Calu3 (cell line): Measurements from ENCODE around the gene ERAP2. TPM values are rescaled to one million over a fixed set of nuclear protein-coding genes. Genes with fewer than 3 reads are reported as not detected.

ENCODE experiments used
- BruUV-seq: library from RNA; stranded (reverse); fragments of 400-500 nt; replicated peaks from 2 replicates; lab custom pipeline; 2021; lab: Mats Ljungman, UMichigan
- CTCF ChIA-PET: fragments of 300-600 bp; sonication (Branson Sonifier 250); formaldehyde crosslinking; loops from one replicate; lab custom pipeline; 2022; ENCODE audit warnings: antibody characterized with exemption; lab: Charles Lee
- DNase-seq: peaks from one replicate; pipeline ENCODE4 v3.0.0; 2022
- H3K27ac Mint-ChIP-seq: one replicate; pipeline ENCODE4 v1.8.0; 2022; ENCODE audit warnings: mixed read lengths; ENCODE audit not compliant: unreplicated experiment
- H3K27me3 Mint-ChIP-seq: one replicate; pipeline ENCODE4 v1.8.0; 2022; ENCODE audit warnings: mixed read lengths; ENCODE audit not compliant: unreplicated experiment
- H3K36me3 Mint-ChIP-seq: one replicate; pipeline ENCODE4 v1.8.0; 2022; ENCODE audit warnings: mild to moderate bottlenecking, moderate library complexity, mixed read lengths; ENCODE audit not compliant: insufficient read depth, unreplicated experiment
- H3K4me1 Mint-ChIP-seq: one replicate; pipeline ENCODE4 v1.8.0; 2022; ENCODE audit warnings: mild to moderate bottlenecking, low read depth, mixed read lengths; ENCODE audit not compliant: unreplicated experiment
- H3K4me3 Mint-ChIP-seq: one replicate; pipeline ENCODE4 v1.8.0; 2022; ENCODE audit warnings: mild to moderate bottlenecking, low read depth, moderate library complexity, mixed read lengths; ENCODE audit not compliant: unreplicated experiment
- H3K9me3 Mint-ChIP-seq: one replicate; pipeline ENCODE4 v1.8.0; 2022; ENCODE audit warnings: low read depth, mixed read lengths; ENCODE audit not compliant: unreplicated experiment
- CTCF ChIP-seq: fragments of 200-600 bp; IDR thresholded peaks from one replicate; pipeline ENCODE4 v1.8.0; 2022; ENCODE audit warnings: antibody characterized with exemption; ENCODE audit not compliant: unreplicated experiment
- intact Hi-C: fragments of 100-400 bp; cut with micrococcal nuclease; formaldehyde crosslinking; loops from one replicate; pipeline ENCODE4 v1.10.0; 2022; ENCODE audit not compliant: unreplicated experiment
- total RNA-seq: library from RNA; stranded (reverse); gene quantifications from 2 replicates; pipeline ENCODE4 v1.2.3, GENCODE V29; 2022

Gene ERAP2
- total RNA-seq, 1 experiment from 2014 or later = 67.7 TPM

GRCh38 chr5:96946381-96946780 lies 70.1 kb downstream of the ERAP2 start:
- Mint-ChIP-seq H3K4me1 (peaks cover 28% of the 10 kb centered on the region), H3K9me3 (no peaks in the 10 kb centered on the region), H3K36me3 (peaks cover 6% of the 10 kb centered on the region), H3K27ac (peak overlapping the region; percentile 3), H3K27me3 (no peaks in the 10 kb centered on the region), H3K4me3 (no peak overlapping the region)
- DNase-seq = no peak
- CTCF ChIA-PET = interaction anchor here (1.3 kb wide), 2 partner anchors 10 to 139 kb away, joined by 3 to 10 read pairs; partner anchors contain the start of genes ERAP1 and LNPEP
- intact Hi-C loops = loop anchor here (1.0 kb wide), 1 partner anchor 8 kb away; no protein-coding TSS in a partner anchor
- BruUV-seq = no TSS peak
- TF ChIP-seq CTCF = no peak

- CTCF ChIA-PET = no interaction called here
- H3K4me3 Mint-ChIP-seq = no peak overlapping the region
- TF ChIP-seq CTCF = no peak
- peaks cover 17% of the 10 kb centered on the region for H3K4me1 Mint-ChIP-seq
- no TSS peak for BruUV-seq
- no peak for DNase-seq
- H3K27ac Mint-ChIP-seq = no peak overlapping the region
- intact Hi-C loops = no loop called here
- H3K36me3 Mint-ChIP-seq = peaks cover 5% of the 10 kb centered on the region
- H3K27me3 Mint-ChIP-seq = no peaks in the 10 kb centered on the region
- H3K9me3 Mint-ChIP-seq = no peaks in the 10 kb centered on the region
These were observed 75.9 kb downstream of the ERAP2 start for GRCh38 chr5:96952118-96952750.

- H3K27ac Mint-ChIP-seq = no peak overlapping the region
- no peaks in the 10 kb centered on the region for H3K27me3 Mint-ChIP-seq
- TF ChIP-seq CTCF = no peak
- no TSS peak for BruUV-seq
- H3K4me1 Mint-ChIP-seq = peaks cover 22% of the 10 kb centered on the region
- H3K9me3 Mint-ChIP-seq = no peaks in the 10 kb centered on the region
- no peak overlapping the region for H3K4me3 Mint-ChIP-seq
- no peak for DNase-seq
- H3K36me3 Mint-ChIP-seq = peaks cover 5% of the 10 kb centered on the region
- intact Hi-C loops = no loop called here
- CTCF ChIA-PET = interaction anchor here (0.6 kb wide), 1 partner anchor 17 kb away, joined by 8 read pairs; no protein-coding TSS in a partner anchor
These were observed 76.9 kb downstream of the ERAP2 start for GRCh38 chr5:96952974-96953730.

GRCh38 chr5:96957254-96958049 lies 81.2 kb downstream of the ERAP2 start:
- Mint-ChIP-seq H3K4me3 (no peak overlapping the region), H3K9me3 (no peaks in the 10 kb centered on the region), H3K4me1 (peaks cover 28% of the 10 kb centered on the region), H3K27me3 (no peaks in the 10 kb centered on the region), H3K36me3 (peaks cover 5% of the 10 kb centered on the region), H3K27ac (no peak overlapping the region)
- no TSS peak for BruUV-seq
- CTCF ChIA-PET = no interaction called here
- no peak for TF ChIP-seq CTCF
- intact Hi-C loops = no loop called here
- no peak for DNase-seq
